GM18951 (cell line): ENCODE results near the gene KCNJ6.
"Not testable (repeated sequence)": the region's sequence is repeated elsewhere in the genome, so short reads cannot be mapped to it uniquely, and the experiment has no call there.

Experiments
- POLR2A ChIP-seq: IDR thresholded peaks from 4 replicates; pipeline ENCODE4 v1.6.1; 2011; ENCODE audit warnings: mild to moderate bottlenecking; ENCODE audit not compliant: insufficient read length, insufficient read depth; ENCODE audit errors: extremely low read depth
- in situ Hi-C: fragments of 300-500 bp; cut with MboI; formaldehyde crosslinking; loops from one replicate; pipeline ENCODE4 v1.12.0; 2022; ENCODE audit warnings: low sequenced_read_pairs, mixed read lengths, inconsistent platforms; ENCODE audit not compliant: unreplicated experiment

KCNJ6 gene

DNA sequence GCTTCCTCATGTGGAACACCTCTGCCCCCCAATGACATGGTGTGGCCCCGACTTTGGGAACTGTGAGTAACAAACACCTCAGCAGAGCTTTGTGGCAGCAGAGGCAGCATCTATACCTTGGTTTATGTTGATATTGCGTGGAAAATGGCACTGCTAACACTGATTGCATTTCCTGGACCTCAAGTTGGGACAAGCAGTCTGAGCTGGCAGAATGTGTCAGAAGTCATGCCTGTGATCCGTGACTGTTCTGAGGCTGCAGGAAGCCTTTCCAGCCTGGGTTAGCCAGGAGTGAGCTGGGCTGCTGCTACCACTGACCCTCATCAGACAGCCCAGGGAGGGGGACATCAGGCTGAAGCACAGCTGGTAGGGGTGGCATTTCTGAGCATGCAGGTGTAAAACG is 268.5 kb downstream of the KCNJ6 start:
- in situ Hi-C loops = no loop called here
- no peak for TF ChIP-seq POLR2A

DNA sequence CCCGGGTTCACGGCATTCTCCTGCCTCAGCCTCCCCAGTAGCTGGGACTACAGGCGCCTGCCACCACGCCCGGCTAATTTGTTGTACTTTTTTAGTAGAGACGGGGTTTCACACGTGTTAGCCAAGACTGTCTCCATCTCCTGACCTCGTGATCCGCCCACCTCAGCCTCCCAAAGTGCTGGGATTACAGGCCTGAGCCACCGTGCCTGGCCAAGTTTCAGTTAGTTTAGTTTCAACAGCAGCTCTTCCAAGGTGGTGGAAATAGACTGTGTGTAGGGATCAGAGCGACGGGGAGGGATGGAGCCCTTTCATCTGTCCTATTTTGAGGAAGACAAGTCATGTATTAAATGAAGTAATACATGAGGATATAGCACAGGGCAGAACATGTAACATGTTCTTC is 269.5 kb downstream of the KCNJ6 start:
- in situ Hi-C loops = not testable (repeated sequence)

DNA sequence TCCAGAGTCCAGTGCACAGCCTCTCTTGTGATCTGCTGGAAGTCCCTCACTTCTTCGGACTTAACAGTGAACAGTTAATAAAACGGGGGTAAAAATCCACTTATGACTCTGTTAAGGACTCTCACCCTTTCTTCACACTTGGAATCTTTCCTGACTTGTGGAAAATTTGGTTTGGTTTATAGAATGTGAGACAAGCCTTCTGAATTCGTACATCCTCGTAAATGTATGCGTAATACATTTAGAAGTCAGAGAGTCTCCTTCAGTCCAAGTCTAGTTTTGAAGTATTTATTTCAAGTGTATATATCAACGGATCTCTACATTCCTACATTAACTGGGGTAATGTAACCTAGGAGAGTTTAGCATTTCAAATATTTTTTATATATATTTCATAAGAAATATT is 270.4 kb downstream of the KCNJ6 start:
- no peak for TF ChIP-seq POLR2A
- in situ Hi-C loops = no loop called here

DNA sequence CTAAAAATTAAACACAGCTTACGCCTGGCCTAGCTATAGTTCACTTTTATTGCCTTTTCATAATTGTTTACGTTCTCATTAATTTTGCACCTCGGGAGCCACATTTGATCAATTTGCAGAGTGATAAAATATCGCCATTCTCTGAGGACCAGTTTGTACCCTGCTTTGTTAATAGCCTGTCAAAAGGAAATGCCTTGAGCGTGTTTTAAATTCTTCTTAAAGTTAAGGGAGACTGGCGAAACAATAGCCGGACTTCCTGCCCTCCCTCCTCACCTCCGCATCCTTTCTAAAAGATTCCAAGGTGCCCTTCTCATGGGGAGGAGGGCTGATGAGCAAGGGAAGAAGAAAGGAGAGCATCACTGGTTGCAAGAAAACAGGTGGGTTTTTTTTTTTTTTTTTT is 271.6 kb downstream of the KCNJ6 start:
- no peak for TF ChIP-seq POLR2A
- in situ Hi-C loops = no loop called here

DNA sequence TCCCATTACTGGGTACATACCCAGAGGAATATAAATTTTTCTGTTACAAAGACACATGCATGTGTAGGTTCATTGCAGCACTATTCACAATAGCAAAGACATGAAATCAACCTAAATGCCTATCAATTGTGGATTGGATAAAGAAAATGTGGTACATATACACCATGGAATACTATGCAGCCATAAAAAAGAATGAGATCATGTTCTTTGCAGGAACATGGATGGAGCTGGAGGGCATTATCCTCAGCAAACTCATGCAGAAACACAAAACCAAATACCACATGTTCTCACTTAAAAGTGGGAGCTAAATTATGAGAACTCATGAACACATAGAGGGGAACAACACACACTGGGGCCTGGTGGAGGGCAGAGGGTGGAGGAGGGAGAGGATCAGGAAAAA is 272.4 kb downstream of the KCNJ6 start:
- in situ Hi-C loops = not testable (repeated sequence)

DNA sequence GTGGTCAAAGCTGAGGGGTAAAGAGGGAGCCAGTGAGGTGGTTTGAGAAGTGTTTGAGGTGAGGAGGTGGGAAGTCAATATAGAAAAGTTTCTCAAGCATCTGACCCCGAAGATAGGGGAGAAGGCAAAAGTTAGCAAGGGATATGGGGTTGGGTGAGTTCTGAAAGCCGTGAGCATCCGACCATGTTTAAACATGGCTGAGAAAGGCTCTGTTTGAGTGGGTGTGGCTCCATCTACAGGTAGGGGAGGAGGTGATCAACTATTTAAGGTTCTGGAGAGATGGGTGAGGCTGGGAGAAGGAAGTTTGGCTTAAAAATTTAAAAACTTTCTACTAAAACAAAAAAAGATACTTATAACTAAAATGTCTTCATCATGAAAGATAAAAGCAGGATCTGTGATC is 273.8 kb downstream of the KCNJ6 start:
- no peak for TF ChIP-seq POLR2A

DNA sequence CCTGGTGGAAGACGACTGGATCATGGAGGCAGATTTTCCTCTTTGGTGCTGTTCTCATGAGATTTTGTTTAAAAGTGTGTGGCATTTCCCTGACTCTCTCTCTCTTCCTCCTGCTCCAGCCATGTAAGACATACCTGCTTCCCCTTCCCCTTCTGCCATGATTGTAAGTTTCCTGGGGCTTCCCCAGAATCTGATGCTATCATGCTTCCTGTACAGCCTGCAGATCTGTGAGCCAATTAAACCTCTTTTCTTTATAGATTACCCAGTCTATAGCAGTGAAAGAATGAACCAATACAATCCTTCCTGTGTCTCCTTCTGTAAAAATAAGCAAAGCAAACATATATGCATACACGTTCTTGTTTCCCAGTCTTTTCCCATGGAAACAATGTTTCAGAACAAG is 276.5 kb downstream of the KCNJ6 start:
- in situ Hi-C loops = no loop called here
- no peak for TF ChIP-seq POLR2A

More for the DNA sequence above, 273.8 kb downstream of the KCNJ6 start:
- in situ Hi-C loops = no loop called here

DNA sequence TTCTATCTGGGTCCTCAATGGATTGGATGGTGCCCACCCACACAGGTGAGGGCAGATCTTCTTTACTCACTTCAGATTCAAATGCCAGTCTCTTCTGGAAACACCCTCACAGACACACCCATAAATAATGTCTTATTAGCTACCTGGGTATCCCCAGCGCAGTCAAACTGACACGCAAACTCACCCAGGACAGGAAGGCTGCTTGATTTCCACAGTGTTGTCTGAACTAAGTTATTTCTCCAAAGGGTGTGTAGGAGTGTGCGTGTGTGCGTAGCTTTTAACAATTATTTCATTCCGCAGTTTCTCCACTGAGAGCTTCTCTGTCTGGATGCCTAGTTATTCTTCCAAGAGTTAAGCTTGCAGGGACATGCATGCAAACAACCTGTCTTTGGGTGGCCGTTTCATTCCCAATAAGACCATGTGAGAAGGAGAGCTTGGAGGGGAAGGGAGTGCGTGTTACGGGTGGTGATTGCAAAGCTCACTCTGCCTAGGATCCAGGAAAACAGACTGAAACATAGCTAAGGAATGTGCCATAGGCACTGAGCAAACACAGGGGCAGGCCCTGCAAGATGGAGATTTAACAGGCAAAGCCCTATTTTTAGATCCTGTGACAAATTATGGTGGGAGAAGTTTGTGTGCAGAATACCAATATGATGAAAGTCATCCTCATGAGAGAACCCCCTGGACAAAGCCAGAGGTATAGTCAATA is 280.0 kb downstream of the KCNJ6 start:
- in situ Hi-C loops = no loop called here
- TF ChIP-seq POLR2A = no peak

DNA sequence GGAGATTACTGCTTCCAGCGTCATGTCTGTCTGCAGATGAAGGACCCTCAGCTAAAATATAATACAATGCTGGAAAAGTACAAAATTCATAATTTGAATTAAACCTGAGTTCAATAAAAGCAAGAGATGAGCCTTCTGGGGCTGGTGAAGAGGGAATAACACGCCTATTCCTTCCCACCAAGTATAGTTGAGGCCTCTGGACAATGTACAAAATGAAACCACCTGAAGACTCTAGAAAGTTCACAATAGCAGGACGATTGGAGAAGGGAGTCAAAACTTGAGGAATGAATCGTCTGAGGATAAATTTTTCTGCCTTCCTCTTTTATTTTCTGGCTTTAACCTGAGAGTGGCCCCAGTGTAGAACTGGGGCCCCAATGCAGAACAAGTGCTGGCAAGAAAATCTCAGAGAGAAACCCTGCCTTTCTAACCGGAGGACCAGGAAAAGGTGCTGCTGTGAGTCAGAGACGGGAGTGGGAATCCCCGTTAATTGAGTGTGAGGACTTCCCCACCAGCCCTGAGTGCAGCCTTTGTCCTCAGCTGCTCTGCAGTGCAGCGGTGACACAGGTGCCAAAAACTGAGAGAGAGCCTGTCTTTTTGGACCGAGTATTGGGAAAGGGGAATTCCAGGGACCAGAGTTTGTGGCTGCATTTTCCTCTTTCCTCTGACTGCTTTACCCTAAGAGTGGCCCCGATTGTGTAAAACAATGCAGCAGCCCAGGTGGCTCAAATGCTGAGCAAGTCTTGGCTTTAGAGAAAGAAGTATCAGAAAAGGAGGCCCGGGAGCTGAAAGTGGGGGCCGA is 284.7 kb downstream of the KCNJ6 start:
- TF ChIP-seq POLR2A = no peak
- in situ Hi-C loops = no loop called here

DNA sequence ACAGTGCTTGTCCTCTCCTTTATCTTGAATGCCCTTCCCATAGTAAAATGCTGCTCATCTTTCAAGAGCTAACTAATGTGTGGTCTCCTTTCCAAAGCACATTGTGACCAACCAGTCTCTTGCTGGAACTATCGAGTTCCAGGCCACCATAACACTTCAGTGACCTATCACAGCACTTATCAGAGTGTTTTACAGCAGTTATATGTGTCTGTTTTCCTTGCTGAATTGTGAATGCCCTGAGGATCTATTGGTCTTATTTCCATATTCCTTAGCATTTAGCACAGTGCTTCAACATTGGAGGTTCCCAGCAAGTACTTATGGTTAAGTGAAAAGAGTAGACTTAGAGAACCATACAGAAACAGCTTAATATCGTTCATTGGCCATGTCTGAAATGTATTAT is 285.4 kb downstream of the KCNJ6 start:
- TF ChIP-seq POLR2A = no peak

DNA sequence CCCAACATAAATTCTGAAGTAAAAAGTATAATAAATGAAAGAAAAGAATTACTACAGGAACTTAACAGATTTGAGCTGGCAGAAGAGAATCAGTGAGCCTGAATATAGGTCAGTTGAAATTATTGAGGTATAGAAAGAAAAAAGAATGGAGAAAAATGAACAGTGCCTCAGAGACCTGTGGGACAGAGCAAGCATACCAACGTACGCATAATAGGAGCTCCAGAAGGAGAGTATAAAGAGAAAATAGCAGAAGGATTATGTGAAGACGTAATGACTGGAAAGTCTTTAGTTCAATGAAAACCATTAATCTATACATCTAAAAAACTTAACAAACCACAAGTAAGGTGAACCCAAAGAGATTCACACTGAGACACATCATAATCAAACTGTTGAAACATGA is 287.9 kb downstream of the KCNJ6 start:
- in situ Hi-C loops = no loop called here
- TF ChIP-seq POLR2A = no peak

More for the DNA sequence above, 285.4 kb downstream of the KCNJ6 start:
- in situ Hi-C loops = no loop called here

DNA sequence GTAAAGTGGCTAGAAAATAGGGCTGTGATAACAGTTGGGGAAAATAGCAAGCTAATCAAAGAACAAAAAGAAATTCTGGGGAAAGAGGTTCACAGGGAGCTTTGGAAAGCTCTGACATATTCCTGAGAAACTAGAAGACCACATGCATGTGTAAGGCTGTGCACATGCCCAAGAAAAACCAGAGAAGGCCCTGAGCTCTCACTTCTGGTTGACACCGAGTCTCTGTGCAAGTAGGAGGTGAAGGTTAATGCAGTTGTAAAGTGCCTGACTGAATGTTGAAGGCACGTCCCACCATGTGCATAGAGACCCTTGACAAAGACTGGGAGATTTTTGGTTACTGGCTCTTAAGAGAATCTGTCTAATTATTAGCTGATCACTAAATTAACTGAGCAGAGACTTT is 288.7 kb downstream of the KCNJ6 start:
- TF ChIP-seq POLR2A = no peak
- in situ Hi-C loops = no loop called here

DNA sequence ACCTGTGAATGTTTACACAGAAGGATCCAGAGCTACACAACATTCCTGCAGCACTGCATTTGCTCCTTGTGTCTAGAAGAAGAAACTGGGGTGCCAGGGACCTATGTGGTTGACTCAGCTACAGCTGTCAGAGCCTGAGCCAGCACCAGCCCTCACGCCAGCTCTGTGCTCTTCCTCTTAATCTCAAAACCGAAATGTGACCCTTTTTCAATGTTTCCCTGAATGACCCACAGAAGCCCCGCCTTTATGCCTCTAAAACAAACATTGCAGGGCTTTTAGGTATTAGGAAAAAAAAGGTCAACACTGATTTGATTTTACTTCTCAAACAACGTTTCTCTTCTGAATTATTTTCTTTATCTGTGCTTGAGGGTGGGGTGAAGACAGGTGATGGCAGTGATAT is 289.2 kb downstream of the KCNJ6 start:
- no peak for TF ChIP-seq POLR2A
- in situ Hi-C loops = no loop called here

DNA sequence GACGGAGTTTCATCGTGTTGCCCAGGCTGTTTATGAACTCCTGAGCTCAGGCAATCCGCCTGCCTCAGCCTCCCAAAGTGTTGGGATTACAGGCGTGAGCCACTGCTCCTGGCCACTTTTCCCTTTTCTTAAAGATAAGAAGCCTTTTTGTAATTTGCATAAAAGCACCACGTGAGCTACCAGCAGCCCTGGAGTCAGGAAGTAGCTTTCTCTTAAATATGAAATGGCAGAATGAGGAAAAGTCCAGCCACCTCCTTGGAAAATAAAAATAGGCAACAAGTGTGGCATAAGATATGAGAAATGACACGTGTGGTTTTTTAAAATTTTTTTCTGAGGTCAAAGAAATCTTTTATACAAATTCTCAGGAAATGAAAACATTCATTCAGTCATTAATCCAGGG is 289.9 kb downstream of the KCNJ6 start:
- in situ Hi-C loops = no loop called here
- no peak for TF ChIP-seq POLR2A
